Measurements from ENCODE around the gene EEF2K.

The EEF2K gene

GRCh38 chr16:22266546-22266945 lies 60.5 kb downstream of the EEF2K start:
- TF ChIP-seq POLR2A (IDR thresholded peaks at IDR 0.05; ENCODE audit: low read depth, low read length): no peak
- FAIRE-seq: no peak
- DNase-seq (ENCODE audit: insufficient read length, low spot score): no peak

GRCh38 chr16:22267764-22268163 lies 61.7 kb downstream of the EEF2K start:
- no peak for TF ChIP-seq POLR2A (IDR thresholded peaks at IDR 0.05; ENCODE audit: low read depth, low read length)
- FAIRE-seq (no peak), DNase-seq (ENCODE audit: insufficient read length, low spot score) (no peak)

- DNase-seq (ENCODE audit: insufficient read length, low spot score) (no peak), FAIRE-seq (no peak)
- no peak for TF ChIP-seq POLR2A (IDR thresholded peaks at IDR 0.05; ENCODE audit: low read depth, low read length)
Observed at GRCh38 chr16:22270525-22270924, 64.4 kb downstream of the EEF2K start.

- FAIRE-seq: no peak
- no peak for TF ChIP-seq POLR2A (IDR thresholded peaks at IDR 0.05; ENCODE audit: low read depth, low read length)
- no peak for DNase-seq (ENCODE audit: insufficient read length, low spot score)
Observed at GRCh38 chr16:22272870-22273650, 67.0 kb downstream of the EEF2K start.

GRCh38 chr16:22274916-22275315 lies 68.8 kb downstream of the EEF2K start:
- no peak for TF ChIP-seq POLR2A (IDR thresholded peaks at IDR 0.05; ENCODE audit: low read depth, low read length)
- no peak for FAIRE-seq
- no peak for DNase-seq (ENCODE audit: insufficient read length, low spot score)

- FAIRE-seq: no peak
- no peak for TF ChIP-seq POLR2A (IDR thresholded peaks at IDR 0.05; ENCODE audit: low read depth, low read length)
- DNase-seq (ENCODE audit: insufficient read length, low spot score): no peak
Observed at GRCh38 chr16:22278441-22279230, 72.6 kb downstream of the EEF2K start.

GRCh38 chr16:22282254-22282892 lies 76.3 kb downstream of the EEF2K start:
- DNase-seq (ENCODE audit: insufficient read length, low spot score) (no peak), FAIRE-seq (no peak)
- TF ChIP-seq POLR2A (IDR thresholded peaks at IDR 0.05; ENCODE audit: low read depth, low read length): no peak

GRCh38 chr16:22284637-22285036 lies 78.6 kb downstream of the EEF2K start:
- FAIRE-seq (no peak), DNase-seq (ENCODE audit: insufficient read length, low spot score) (no peak)
- TF ChIP-seq POLR2A (IDR thresholded peaks at IDR 0.05; ENCODE audit: low read depth, low read length): no peak

GRCh38 chr16:22285080-22285479 lies 79.0 kb downstream of the EEF2K start:
- no peak for FAIRE-seq
- DNase-seq (ENCODE audit: insufficient read length, low spot score): no peak
- TF ChIP-seq POLR2A (IDR thresholded peaks at IDR 0.05; ENCODE audit: low read depth, low read length): no peak

- FAIRE-seq: no peak
Observed at GRCh38 chr16:22291020-22291419, 84.9 kb downstream of the EEF2K start.

GRCh38 chr16:22291860-22292318 lies 85.8 kb downstream of the EEF2K start:
- DNase-seq (ENCODE audit: insufficient read length, low spot score) (no peak), FAIRE-seq (no peak)
- TF ChIP-seq POLR2A (IDR thresholded peaks at IDR 0.05; ENCODE audit: low read depth, low read length): no peak

More at GRCh38 chr16:22291020-22291419, 84.9 kb downstream of the EEF2K start:
- no peak for DNase-seq (ENCODE audit: insufficient read length, low spot score)
- no peak for TF ChIP-seq POLR2A (IDR thresholded peaks at IDR 0.05; ENCODE audit: low read depth, low read length)

GRCh38 chr16:22292320-22292719 lies 86.2 kb downstream of the EEF2K start:
- no peak for TF ChIP-seq POLR2A (IDR thresholded peaks at IDR 0.05; ENCODE audit: low read depth, low read length)
- no peak for DNase-seq (ENCODE audit: insufficient read length, low spot score)
- no peak for FAIRE-seq

- FAIRE-seq: no peak
- no peak for DNase-seq (ENCODE audit: insufficient read length, low spot score)
- TF ChIP-seq POLR2A (IDR thresholded peaks at IDR 0.05; ENCODE audit: low read depth, low read length): no peak
Observed at GRCh38 chr16:22293137-22294106, 87.3 kb downstream of the EEF2K start.

Measured in H54 (cell line).